ENCODE data around the gene PRDX5.
A peak's percentile ranks its signal among the peaks of the same experiment; 100 is the strongest.

The PRDX5 gene

GRCh38 chr11:64284048-64284961 lies 33.6 kb upstream of the PRDX5 start, which contains the start of gene BAD:
Gene BAD, minus strand, starts transcription at chr11:64284665. Its CDS starts 297 bp downstream, at chr11:64284368.
- intact Hi-C loops (cut with DNase I; ENCODE audit: low total_unique reads): no loop called here
- Histone ChIP-seq H3K36me3 (peaks cover 4 to 26% (median 9%) of the 10 kb centered on the region in 3 donors), H3K4me3 (peak within 1 kb of the TSS; percentile 82 to 90), H3K27me3 (peaks cover 0 to 11% of the 10 kb centered on the region in 2 donors), H3K4me1 (peaks cover 0 to 32% (median 27%) of the 10 kb centered on the region in 4 donors), H3K9me3 (no peaks in the 10 kb centered on the region), H3K27ac (peak within 1 kb of the TSS; percentile 98)
- no peak for TF ChIP-seq CTCF (IDR thresholded peaks at IDR 0.05)
- peak; percentile 94 to 97 for DNase-seq

GRCh38 chr11:64284962-64285884 lies 32.7 kb upstream of the PRDX5 start, which contains the start of gene GPR137:
Gene GPR137, plus strand, starts transcription at chr11:64285848. Its CDS starts 677 bp downstream, at chr11:64286525.
- Histone ChIP-seq H3K27ac (peak within 1 kb of the TSS; percentile 98), H3K27me3 (peaks cover 0 to 20% of the 10 kb centered on the region in 2 donors), H3K4me1 (peaks cover 0 to 32% (median 27%) of the 10 kb centered on the region in 4 donors), H3K4me3 (peak within 1 kb of the TSS; percentile 82 to 90), H3K9me3 (no peaks in the 10 kb centered on the region), H3K36me3 (peaks cover 4 to 26% (median 9%) of the 10 kb centered on the region in 3 donors)
- intact Hi-C loops (cut with DNase I; ENCODE audit: low total_unique reads): no loop called here
- peak; percentile 86 to 94 for DNase-seq
- peak in 1 of 2 experiments; percentile 17 for TF ChIP-seq CTCF (IDR thresholded peaks at IDR 0.05)

GRCh38 chr11:64285885-64286800 lies 31.8 kb upstream of the PRDX5 start:
- H3K9me3 ChIP-seq: no peaks in the 10 kb centered on the region
- no peak for TF ChIP-seq CTCF (IDR thresholded peaks at IDR 0.05)
- peak overlapping the region; percentile 98 for H3K27ac ChIP-seq
- intact Hi-C loops (cut with DNase I; ENCODE audit: low total_unique reads): no loop called here
- peaks cover 0 to 18% (median 9%) of the 10 kb centered on the region in 3 donors for H3K36me3 ChIP-seq
- peaks cover 0 to 35% (median 29%) of the 10 kb centered on the region in 4 donors for H3K4me1 ChIP-seq
- DNase-seq: no peak
- peaks cover 0 to 29% of the 10 kb centered on the region in 2 donors for H3K27me3 ChIP-seq
- peak overlapping the region; percentile 82 to 90 for H3K4me3 ChIP-seq

- Histone ChIP-seq H3K36me3 (peaks cover 0 to 12% (median 6%) of the 10 kb centered on the region in 3 donors), H3K4me3 (peak overlapping the region in 1 of 2 donors; percentile 90), H3K4me1 (peaks cover 0 to 41% (median 35%) of the 10 kb centered on the region in 4 donors), H3K27me3 (peaks cover 0 to 36% of the 10 kb centered on the region in 2 donors), H3K27ac (no peak overlapping the region), H3K9me3 (no peaks in the 10 kb centered on the region)
- no peak for DNase-seq
- TF ChIP-seq CTCF (IDR thresholded peaks at IDR 0.05): no peak
- intact Hi-C loops (cut with DNase I; ENCODE audit: low total_unique reads): no loop called here
These were observed 31.1 kb upstream of the PRDX5 start for GRCh38 chr11:64286801-64287159.

Measured in tibial artery (tissue), 4 donors.